IMR-90 (cell line): Measurements from ENCODE around the gene DNAH6. TPM values are rescaled to one million over a fixed set of nuclear protein-coding genes. Genes with fewer than 3 reads are reported as not detected.

Source experiments
- ATAC-seq: fragments of 200-7000 bp; cut with Tn5 transposase; 2 replicates; pipeline ENCODE4 v1.9.1; 2020; ENCODE audit warnings: low read depth, mild to moderate bottlenecking, moderate library complexity
- BruUV-seq: library from RNA; stranded (reverse); fragments of 400-500 nt; replicated peaks from 2 replicates; lab custom pipeline; 2021; lab: Mats Ljungman, UMichigan
- CTCF ChIA-PET: fragments of 300-600 bp; formaldehyde crosslinking; extraction: SDS; loops from one replicate; lab custom pipeline; 2021; ENCODE audit warnings: antibody characterized with exemption; lab: Yijun Ruan, JAX
- POLR2A ChIA-PET: fragments of 300-600 bp; sonication (Branson Sonifier 250); formaldehyde crosslinking; loops from one replicate; lab custom pipeline; 2022; ENCODE audit warnings: antibody characterized with exemption; ENCODE audit not compliant: unreplicated experiment; lab: Charles Lee
- DNase-seq: peaks from one replicate; pipeline ENCODE4 v3.0.0; 2013
- H2AFZ ChIP-seq: replicated peaks from 2 replicates; pipeline ENCODE3; 2013; ENCODE audit warnings: low read length, mild to moderate bottlenecking; ENCODE audit not compliant: poor library complexity
- H2AK5ac ChIP-seq: 2 replicates; pipeline ENCODE4 v1.6.1; 2013; ENCODE audit warnings: low read depth, low read length, inconsistent platforms
- H2AK9ac ChIP-seq: replicated peaks from 2 replicates; pipeline ENCODE3; 2013; ENCODE audit warnings: mild to moderate bottlenecking, low read depth, low read length, moderate library complexity; ENCODE audit not compliant: poor library complexity
- H2BK120ac ChIP-seq: 2 replicates; pipeline ENCODE4 v1.6.1; 2013; ENCODE audit warnings: low read depth, low read length, inconsistent platforms
- H2BK15ac ChIP-seq: 3 replicates; pipeline ENCODE4 v1.6.1; 2013; ENCODE audit warnings: low read depth, low read length, inconsistent platforms
- H2BK20ac ChIP-seq: 2 replicates; pipeline ENCODE4 v1.6.1; 2013; ENCODE audit warnings: low read depth, mild to moderate bottlenecking, inconsistent platforms, low read length, moderate library complexity
- H2BK5ac ChIP-seq: 2 replicates; pipeline ENCODE4 v1.6.1; 2013; ENCODE audit warnings: mild to moderate bottlenecking, low read depth, low read length, inconsistent platforms; ENCODE audit not compliant: poor library complexity, severe bottlenecking
- H3K14ac ChIP-seq: replicated peaks from 2 replicates; pipeline ENCODE4 v1.6.1; 2013; ENCODE audit warnings: low read depth, low read length, inconsistent platforms
- H3K18ac ChIP-seq: 2 replicates; pipeline ENCODE4 v1.6.1; 2013; ENCODE audit warnings: low read depth, low read length, control low read depth
- H3K23ac ChIP-seq: 2 replicates; pipeline ENCODE4 v1.6.1; 2013; ENCODE audit warnings: low read depth, low read length, inconsistent platforms
- H3K27ac ChIP-seq: 2 replicates; pipeline ENCODE4 v1.5.1; 2013; ENCODE audit warnings: mild to moderate bottlenecking, control low read depth, low read length; ENCODE audit not compliant: insufficient read depth
- H3K27me3 ChIP-seq: 2 replicates; pipeline ENCODE4 v1.6.1; 2013; ENCODE audit warnings: low read length; ENCODE audit not compliant: control insufficient read depth, insufficient read depth
- H3K36me3 ChIP-seq: 2 replicates; pipeline ENCODE4 v1.6.1; 2013; ENCODE audit warnings: low read length, mixed read lengths; ENCODE audit not compliant: control insufficient read depth, insufficient read depth
- H3K4ac ChIP-seq: 2 replicates; pipeline ENCODE4 v1.6.1; 2013; ENCODE audit warnings: low read depth, low read length, inconsistent platforms
- H3K4me1 ChIP-seq: 2 replicates; pipeline ENCODE4 v1.6.1; 2013; ENCODE audit warnings: low read length, mixed read lengths; ENCODE audit not compliant: control insufficient read depth, insufficient read depth
- H3K4me2 ChIP-seq: 2 replicates; pipeline ENCODE4 v1.6.1; 2013; ENCODE audit warnings: low read depth, mild to moderate bottlenecking, control low read depth, low read length, moderate library complexity
- H3K4me3 ChIP-seq: 2 replicates; pipeline ENCODE4 v1.5.1; 2013; ENCODE audit warnings: low read depth, mild to moderate bottlenecking, control low read depth, low read length, moderate library complexity; ENCODE audit not compliant: insufficient read depth
- H3K56ac ChIP-seq: 2 replicates; pipeline ENCODE4 v1.6.1; 2013; ENCODE audit warnings: low read length, inconsistent platforms; ENCODE audit not compliant: insufficient read depth; ENCODE audit errors: extremely low read depth
- H3K79me1 ChIP-seq, 2 experiments: 2 replicates each; pipeline ENCODE4 v1.6.1; 2013; ENCODE audit warnings: low read length in 2 of 2, inconsistent platforms in 1 of 2, low read depth in 1 of 2
- H3K9ac ChIP-seq: 2 replicates; pipeline ENCODE4 v1.6.1; 2013; ENCODE audit warnings: low read depth, low read length, control low read depth
- H3K9me1 ChIP-seq: 2 replicates; pipeline ENCODE4 v1.6.1; 2013; ENCODE audit warnings: low read length, inconsistent platforms; ENCODE audit not compliant: insufficient read depth
- H3K9me3 ChIP-seq: 2 replicates; pipeline ENCODE4 v1.6.1; 2013; ENCODE audit warnings: low read length; ENCODE audit not compliant: control insufficient read depth, insufficient read depth
- H4K20me1 ChIP-seq: 2 replicates; pipeline ENCODE4 v1.6.1; 2013; ENCODE audit warnings: low read length, inconsistent platforms; ENCODE audit not compliant: insufficient read depth
- H4K5ac ChIP-seq: 2 replicates; pipeline ENCODE4 v1.6.1; 2013; ENCODE audit warnings: mild to moderate bottlenecking, low read depth, low read length, control low read depth
- H4K8ac ChIP-seq, 2 experiments: 2 replicates each; pipeline ENCODE4 v1.6.1; 2013; ENCODE audit warnings: low read depth in 2 of 2, low read length in 2 of 2, control low read depth in 1 of 2, inconsistent platforms in 1 of 2
- H4K91ac ChIP-seq: 2 replicates; pipeline ENCODE4 v1.6.1; 2013; ENCODE audit warnings: low read depth, low read length, inconsistent platforms; ENCODE audit not compliant: insufficient read depth
- CHD1 ChIP-seq: IDR thresholded peaks from 2 replicates; pipeline ENCODE4 v1.6.1; 2012; ENCODE audit warnings: low read depth, low read length, improper control_type of control experiment
- MAFK ChIP-seq: IDR thresholded peaks from 2 replicates; pipeline ENCODE4 v1.6.1; 2012; ENCODE audit warnings: low read depth, low read length, improper control_type of control experiment
- MXI1 ChIP-seq: IDR thresholded peaks from 2 replicates; pipeline ENCODE4 v1.6.1; 2012; ENCODE audit warnings: low read depth, mild to moderate bottlenecking, low read length, moderate library complexity, borderline replicate concordance
- NFE2L2 ChIP-seq: fragments of 150-350 bp; IDR thresholded peaks from 2 replicates; pipeline ENCODE4 v1.6.1; 2016; ENCODE audit warnings: low read depth, mild to moderate bottlenecking, low read length
- POLR2A ChIP-seq: IDR thresholded peaks from 2 replicates; pipeline ENCODE4 v1.6.1; 2012; ENCODE audit warnings: mild to moderate bottlenecking, low read depth, low read length
- RAD21 ChIP-seq: IDR thresholded peaks from 2 replicates; pipeline ENCODE4 v1.6.1; 2012; ENCODE audit warnings: low read length, improper control_type of control experiment
- RFX5 ChIP-seq: IDR thresholded peaks from 2 replicates; pipeline ENCODE4 v1.8.0; 2012; ENCODE audit warnings: low read depth, mild to moderate bottlenecking, low read length, moderate library complexity
- SMC3 ChIP-seq: fragments of 150-350 bp; IDR thresholded peaks from 2 replicates; pipeline ENCODE4 v1.6.1; 2016; ENCODE audit warnings: low read depth, mild to moderate bottlenecking, antibody characterized with exemption, low read length, moderate library complexity
- WGBS, 2 experiments: methylation state at CpG; one replicate each; pipeline versions ENCODE4 v1.1.5 to v1.1.7; 2013; ENCODE audit warnings: missing lambda C conversion rate in 2 of 2; ENCODE audit not compliant: insufficient read length in 1 of 2; ENCODE audit errors: extremely low coverage in 2 of 2; 5-methylcytosine and 5-hydroxymethylcytosine counted together
- dilution Hi-C: fragments of 300-500 bp; cut with HindIII; formaldehyde crosslinking; loops from one replicate; pipeline ENCODE4 v1.14.3; 2018; ENCODE audit warnings: low sequenced_read_pairs; ENCODE audit not compliant: unreplicated experiment
- in situ Hi-C: fragments of 300-500 bp; cut with MboI; formaldehyde crosslinking; loops from 3 replicates; pipeline ENCODE4 v1.14.3; 2019; ENCODE audit warnings: low sequenced_read_pairs, inconsistent platforms, mixed read lengths
- intact Hi-C: fragments of 100-400 bp; cut with micrococcal nuclease; formaldehyde crosslinking; loops from 2 replicates; pipeline ENCODE4 v1.10.0; 2022
- polyA plus RNA-seq, 3 experiments: library from polyadenylated mRNA; depleted of rRNA; stranded (reverse); fragments of >200 nt; gene quantifications; 2 replicates each; pipeline ENCODE4 v1.2.3, GENCODE V29; 2012; ENCODE audit warnings: low replicate concordance in 1 of 3
- total RNA-seq: library from RNA; depleted of rRNA; stranded (reverse); fragments of >200 nt; gene quantifications from 2 replicates; pipeline ENCODE4 v1.2.3, GENCODE V29; 2012

The DNAH6 gene
- total and polyA plus RNA-seq, 2 of the 4 experiments (the other 2 are of a cell fraction): under 0.01 to 0.07 TPM

DNA sequence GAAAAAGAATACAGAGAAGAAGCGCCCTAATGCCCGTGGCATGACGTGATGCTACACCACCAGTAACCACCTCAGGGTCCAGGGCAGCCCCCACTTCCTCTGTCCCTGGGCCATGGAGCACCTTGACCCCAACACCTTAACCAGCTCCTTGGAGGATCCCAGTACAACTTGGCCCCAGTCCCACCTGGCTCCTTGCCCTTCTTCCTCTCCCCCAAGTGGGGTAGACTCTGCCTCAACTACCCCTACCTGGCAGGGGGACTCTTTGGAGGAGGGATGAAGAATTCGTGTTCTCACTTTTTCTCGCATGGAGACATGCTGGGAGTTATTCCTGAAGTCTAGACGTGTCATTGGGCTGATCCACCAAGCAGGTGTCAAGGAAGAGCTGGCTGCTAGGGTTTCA is 345.7 kb downstream of the DNAH6 start:
- Histone ChIP-seq H3K27me3 (no peaks in the 10 kb centered on the region), H3K9me3 (no peaks in the 10 kb centered on the region), H3K56ac (no peak overlapping the region), H4K91ac (no peak overlapping the region), H3K27ac (no peak overlapping the region), H3K36me3 (no peaks in the 10 kb centered on the region), H3K4me2 (no peak overlapping the region), H2BK120ac (no peak overlapping the region), H2AK5ac (no peak overlapping the region), H2BK20ac (no peak overlapping the region), H3K18ac (no peak overlapping the region), H2AFZ (no peak overlapping the region), H2AK9ac (no peak overlapping the region), H3K4ac (no peak overlapping the region), H3K4me1 (peaks cover 2% of the 10 kb centered on the region), H3K79me1 (peaks cover 26 to 30% of the 10 kb centered on the region in 2 experiments), H3K9me1 (no peaks in the 10 kb centered on the region), H3K9ac (no peak overlapping the region), H4K8ac (no peak overlapping the region), H4K5ac (no peak overlapping the region), H3K14ac (no peak overlapping the region), H3K4me3 (no peak overlapping the region), H3K23ac (no peak overlapping the region), H2BK5ac (no peak overlapping the region), H4K20me1 (no peaks in the 10 kb centered on the region; the same call in 1 of the 2 replicates), H2BK15ac (no peak overlapping the region)
- in situ Hi-C loops: loop anchor here (25.0 kb wide), 1 partner anchor 825 kb away; no protein-coding TSS in a partner anchor
- no peak for DNase-seq
- intact Hi-C loops: no loop called here
- dilution Hi-C loops: no loop called here
- ChIA-PET POLR2A (no interaction called here), CTCF (interaction anchor here (0.8 to 1.0 kb wide), 2 partner anchors 19 to 121 kb away, joined by 3 read pairs; no protein-coding TSS in a partner anchor)
- TF ChIP-seq RFX5 (no peak), SMC3 (no peak), MXI1 (no peak), CHD1 (no peak), RAD21 (no peak), MAFK (no peak), POLR2A (no peak), NFE2L2 (no peak)
- ATAC-seq: no peak
- no TSS peak for BruUV-seq
- WGBS, 2 experiments: 100% methylated on average over 1 of the region's 6 CpGs; no CpG with 5 or more reads in 1 of the 2 experiments
